HCT116 (cell line): ENCODE data around the gene IMPA2.

ENCODE experiments used
- JUND ChIP-seq: IDR thresholded peaks from 2 replicates; pipeline ENCODE4 v1.6.1; 2012
- TF ChIP-seq, protein P1 (sequence below), 3 experiments: fragments of 200-600 bp in 1 of 3; sonication (generic) in 1 of 3; IDR thresholded peaks in 2 of 3; conservative IDR thresholded peaks in 1 of 3; 2 replicates each; pipeline ENCODE4 v1.5.1; 2012 to 2017; ENCODE audit warnings: low read depth in 2 of 3, low read length in 2 of 3, antibody characterized with exemption in 1 of 3, borderline replicate concordance in 1 of 3, control low read depth in 1 of 3, mild to moderate bottlenecking in 1 of 3, mixed read lengths in 1 of 3, mixed run types in 1 of 3, moderate library complexity in 1 of 3; ENCODE audit not compliant: insufficient read depth in 1 of 3

DNA sequence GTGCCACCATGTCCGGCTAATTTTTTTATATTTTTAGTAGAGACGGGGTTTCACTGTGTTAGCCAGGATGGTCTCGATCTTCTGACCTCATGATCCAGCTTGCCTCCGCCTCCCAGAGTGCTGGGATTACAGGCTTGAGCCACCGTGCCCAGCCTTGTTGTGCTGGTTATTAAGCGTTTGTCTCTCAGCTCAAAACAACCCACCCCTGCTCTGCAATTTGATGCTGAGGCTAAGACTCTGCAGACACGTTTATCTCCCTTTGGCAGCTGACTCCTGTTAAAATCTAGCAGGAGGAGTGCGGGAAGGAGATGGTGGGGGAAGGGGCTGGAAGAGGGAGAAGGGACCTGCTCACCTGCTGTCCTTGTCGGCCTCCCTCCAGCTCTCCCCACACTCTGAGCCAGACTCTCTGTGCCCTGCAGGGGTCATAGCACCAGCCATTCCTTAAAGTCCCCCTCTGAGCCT is 29.9 kb upstream of the IMPA2 start:
- TF ChIP-seq, protein P1, sequence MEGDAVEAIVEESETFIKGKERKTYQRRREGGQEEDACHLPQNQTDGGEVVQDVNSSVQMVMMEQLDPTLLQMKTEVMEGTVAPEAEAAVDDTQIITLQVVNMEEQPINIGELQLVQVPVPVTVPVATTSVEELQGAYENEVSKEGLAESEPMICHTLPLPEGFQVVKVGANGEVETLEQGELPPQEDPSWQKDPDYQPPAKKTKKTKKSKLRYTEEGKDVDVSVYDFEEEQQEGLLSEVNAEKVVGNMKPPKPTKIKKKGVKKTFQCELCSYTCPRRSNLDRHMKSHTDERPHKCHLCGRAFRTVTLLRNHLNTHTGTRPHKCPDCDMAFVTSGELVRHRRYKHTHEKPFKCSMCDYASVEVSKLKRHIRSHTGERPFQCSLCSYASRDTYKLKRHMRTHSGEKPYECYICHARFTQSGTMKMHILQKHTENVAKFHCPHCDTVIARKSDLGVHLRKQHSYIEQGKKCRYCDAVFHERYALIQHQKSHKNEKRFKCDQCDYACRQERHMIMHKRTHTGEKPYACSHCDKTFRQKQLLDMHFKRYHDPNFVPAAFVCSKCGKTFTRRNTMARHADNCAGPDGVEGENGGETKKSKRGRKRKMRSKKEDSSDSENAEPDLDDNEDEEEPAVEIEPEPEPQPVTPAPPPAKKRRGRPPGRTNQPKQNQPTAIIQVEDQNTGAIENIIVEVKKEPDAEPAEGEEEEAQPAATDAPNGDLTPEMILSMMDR (IDR thresholded peaks at IDR 0.05 in 2 of 3, conservative IDR thresholded peaks at IDR 0.05 in 1 of 3; ENCODE audit: borderline replicate concordance in 1 of 3, insufficient read depth in 1 of 3, low read depth in 2 of 3, low read length in 2 of 3) = no peak
- no peak for TF ChIP-seq JUND
